B cell (primary cell): ENCODE measurements around the gene UTP11. TPM values are rescaled to one million over a fixed set of nuclear protein-coding genes. Genes with fewer than 3 reads are reported as not detected.
A peak's percentile ranks its signal among the peaks of the same experiment; 100 is the strongest.

ENCODE experiments used
- ATAC-seq: fragments of 200-7000 bp; cut with Tn5 transposase; one replicate; pipeline ENCODE4 v1.10.0; 2021; ENCODE audit warnings: low read depth, mild to moderate bottlenecking, moderate number of reproducible peaks, moderate library complexity
- CTCF ChIA-PET: fragments of 350-600 bp; sonication (Branson Sonifier 250); formaldehyde crosslinking; loops from one replicate; lab custom pipeline; 2021; ENCODE audit warnings: antibody characterized with exemption, inconsistent platforms; lab: Charles Lee
- POLR2A ChIA-PET: fragments of 350-600 bp; sonication (Branson Sonifier 250); formaldehyde crosslinking; loops from one replicate; lab custom pipeline; 2021; ENCODE audit warnings: antibody characterized with exemption; lab: Charles Lee
- DNase-seq: peaks from one replicate; pipeline ENCODE4 v3.0.0; 2013
- H2AFZ ChIP-seq: 2 replicates; pipeline ENCODE4 v1.6.1; 2012; ENCODE audit warnings: mild to moderate bottlenecking, low read depth, low read length; ENCODE audit not compliant: insufficient read depth, poor library complexity, severe bottlenecking
- H3K27ac ChIP-seq, 2 donors: 1 replicate in 1 of 2; 2 replicates in 1 of 2; pipeline ENCODE4 v1.5.1; 2012 to 2013; ENCODE audit warnings: low read length in 2 of 2, mild to moderate bottlenecking in 2 of 2, moderate library complexity in 1 of 2
- H3K27me3 ChIP-seq, 4 experiments: fragments of 200-600 bp in 1 of 4; sonication (generic) in 1 of 4; replicated peaks in 1 of 4; 1 replicate in 2 of 4; 2 replicates in 2 of 4; pipeline versions ENCODE4 v1.6.1 to v1.7.0; 2013 to 2016; ENCODE audit warnings: low read length in 3 of 4, mild to moderate bottlenecking in 2 of 4, mixed read lengths in 1 of 4, moderate library complexity in 1 of 4; ENCODE audit not compliant: insufficient read depth in 4 of 4, control insufficient read depth in 3 of 4; ENCODE audit errors: control extremely low read depth in 1 of 4
- H3K36me3 ChIP-seq, 2 experiments: replicated peaks in 1 of 2; 1 replicate in 1 of 2; 2 replicates in 1 of 2; pipeline versions ENCODE4 v1.6.1 to v1.7.1; 2013; ENCODE audit warnings: low read length in 1 of 2; ENCODE audit not compliant: insufficient read depth in 2 of 2, control insufficient read depth in 1 of 2; ENCODE audit errors: control extremely low read depth in 1 of 2, extremely low read depth in 1 of 2
- H3K4me1 ChIP-seq, 2 donors: fragments of 200-600 bp in 1 of 2; sonication (generic) in 1 of 2; 1 replicate in 1 of 2; 2 replicates in 1 of 2; pipeline versions ENCODE4 v1.5.1 to v1.6.1; 2013 to 2017; ENCODE audit warnings: low read length in 2 of 2; ENCODE audit not compliant: control insufficient read depth in 2 of 2, insufficient read depth in 2 of 2
- H3K4me2 ChIP-seq: replicated peaks from 2 replicates; pipeline ENCODE3; 2012; ENCODE audit warnings: mild to moderate bottlenecking, low read depth, low read length; ENCODE audit not compliant: poor library complexity, severe bottlenecking
- H3K4me3 ChIP-seq, 5 experiments: fragments of 200-600 bp in 1 of 5; sonication (generic) in 1 of 5; 1 replicate in 3 of 5; 2 replicates in 2 of 5; pipeline versions ENCODE4 v1.5.1 to v1.7.0; 2011 to 2016; ENCODE audit warnings: low read length in 4 of 5, mild to moderate bottlenecking in 4 of 5, low read depth in 2 of 5, control low read depth in 1 of 5, moderate library complexity in 1 of 5; ENCODE audit not compliant: insufficient read depth in 1 of 5; ENCODE audit errors: control extremely low read depth in 1 of 5, extremely low read depth in 1 of 5
- H3K79me2 ChIP-seq: fragments of 200-600 bp; sonication (generic); one replicate; pipeline ENCODE4 v1.6.0; 2016; ENCODE audit warnings: low read length; ENCODE audit not compliant: control insufficient read depth, insufficient read depth
- H3K9ac ChIP-seq: fragments of 200-600 bp; sonication (generic); 2 replicates; pipeline ENCODE4 v1.6.1; 2017; ENCODE audit warnings: mild to moderate bottlenecking, low read length, moderate library complexity
- H3K9me3 ChIP-seq, 3 donors: one replicate each; pipeline versions ENCODE4 v1.6.1 to v1.7.1; 2013; ENCODE audit warnings: low read length in 2 of 3; ENCODE audit not compliant: control insufficient read depth in 2 of 3, insufficient read depth in 1 of 3; ENCODE audit errors: control extremely low read depth in 1 of 3
- H4K20me1 ChIP-seq: 2 replicates; pipeline ENCODE4 v1.6.0; 2012; ENCODE audit warnings: mild to moderate bottlenecking, low read length; ENCODE audit not compliant: insufficient read depth, control insufficient read depth, poor library complexity, severe bottlenecking
- H3K27ac Mint-ChIP-seq: one replicate; pipeline ENCODE4 v1.8.0; 2021; ENCODE audit warnings: mixed read lengths
- H3K27me3 Mint-ChIP-seq: one replicate; pipeline ENCODE4 v1.8.0; 2021; ENCODE audit warnings: mixed read lengths
- H3K4me1 Mint-ChIP-seq: one replicate; pipeline ENCODE4 v1.8.0; 2021; ENCODE audit warnings: mixed read lengths
- H3K4me3 Mint-ChIP-seq: one replicate; pipeline ENCODE4 v1.8.0; 2021; ENCODE audit warnings: mixed read lengths
- H3K9me3 Mint-ChIP-seq: one replicate; pipeline ENCODE4 v1.8.0; 2022; ENCODE audit warnings: mixed read lengths; ENCODE audit not compliant: insufficient read depth
- EZH2 ChIP-seq: IDR thresholded peaks from 2 replicates; pipeline ENCODE4 v1.6.1; 2012; ENCODE audit warnings: borderline replicate concordance, low read depth, mild to moderate bottlenecking, moderate library complexity, low read length; ENCODE audit not compliant: insufficient read depth, poor library complexity, severe bottlenecking
- WGBS: methylation state at CpG from one replicate; pipeline ENCODE4 v1.1.5; 2013; ENCODE audit warnings: missing lambda C conversion rate; ENCODE audit not compliant: insufficient coverage; 5-methylcytosine and 5-hydroxymethylcytosine counted together
- intact Hi-C: fragments of 100-400 bp; cut with micrococcal nuclease; formaldehyde crosslinking; loops from one replicate; pipeline ENCODE4 v1.10.0; 2022
- polyA plus RNA-seq: library from polyadenylated mRNA; depleted of rRNA; stranded (reverse); fragments of >200 nt; gene quantifications from 2 replicates; pipeline ENCODE4 v1.2.3, GENCODE V29; 2012
- total RNA-seq, 2 donors: library from RNA; stranded (reverse); fragments of 120-200 nt in 1 of 2; gene quantifications; 1 replicate in 1 of 2; 2 replicates in 1 of 2; pipeline versions ENCODE4 v1.2.3 to v1.2.4, GENCODE V29; 2013 to 2022
- TF ChIP-seq, protein P1 (sequence below): fragments of 200-600 bp; IDR thresholded peaks from one replicate; pipeline ENCODE4 v1.8.0; 2022; ENCODE audit warnings: antibody characterized with exemption, mild to moderate bottlenecking

The UTP11 gene
- total and polyA plus RNA-seq, 2 donors (not counting 1 experiment from before 2014, with no cell fraction given) = 6.0 to 16.8 TPM

DNA sequence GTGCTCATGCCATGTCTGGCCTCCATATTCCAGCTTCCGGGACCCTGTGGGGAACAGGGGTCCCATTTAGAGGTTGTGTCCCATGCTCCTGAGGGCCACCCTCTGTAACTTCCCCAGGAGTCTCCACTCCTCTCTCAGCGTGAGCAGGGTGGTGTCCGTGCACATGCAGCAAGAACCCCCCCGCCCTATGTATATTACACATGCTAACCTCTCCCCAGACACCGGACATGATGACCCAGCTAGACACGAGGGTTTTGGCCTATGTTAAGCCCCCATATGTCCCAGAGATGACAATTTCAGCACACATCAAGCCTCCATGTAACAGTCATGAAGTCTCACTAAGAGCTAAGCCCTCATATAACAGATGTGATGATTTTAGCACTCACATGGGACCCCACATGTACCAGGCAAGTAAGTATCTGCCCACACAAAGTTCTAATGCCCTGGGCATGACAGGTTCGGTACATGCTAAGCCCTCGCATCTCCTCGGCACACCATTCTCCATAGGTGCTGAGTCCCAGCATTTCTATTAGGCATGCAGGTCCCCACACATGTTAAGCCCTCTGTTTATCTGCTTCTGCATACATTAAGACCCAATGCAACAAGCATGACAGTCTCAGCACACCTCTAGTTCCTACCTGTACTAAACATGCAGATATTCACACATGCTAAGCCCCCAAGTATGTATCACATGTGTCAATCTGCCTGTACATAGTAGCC lies 14.3 kb upstream of the UTP11 start:
- no peaks in the 10 kb centered on the region for H3K79me2 ChIP-seq
- H3K27ac ChIP-seq = no peak overlapping the region
- no peaks in the 10 kb centered on the region for H3K36me3 ChIP-seq
- no peaks in the 10 kb centered on the region for H3K9me3 ChIP-seq
- Mint-ChIP-seq H3K4me1 (peaks cover 15% of the 10 kb centered on the region), H3K27me3 (peaks cover 2% of the 10 kb centered on the region), H3K9me3 (no peaks in the 10 kb centered on the region), H3K27ac (no peak overlapping the region), H3K4me3 (no peak overlapping the region)
- H3K9ac ChIP-seq = no peak overlapping the region
- H3K4me3 ChIP-seq = no peak overlapping the region
- CTCF ChIA-PET = no interaction called here
- DNase-seq (no peak), ATAC-seq (no peak)
- no peaks in the 10 kb centered on the region for H3K27me3 ChIP-seq
- H4K20me1 ChIP-seq = no peaks in the 10 kb centered on the region
- no peak overlapping the region for H3K4me2 ChIP-seq
- intact Hi-C loops = loop anchor here (10.0 kb wide), 1 partner anchor 477 kb away; no protein-coding TSS in a partner anchor
- POLR2A ChIA-PET = interaction anchor here (0.6 kb wide), 1 partner anchor 14 kb away, joined by 11 read pairs; no protein-coding TSS in a partner anchor
- 89% methylated on average over 9 of the region's 9 CpGs for WGBS
- no peak overlapping the region for H2AFZ ChIP-seq
- peaks cover 9 to 15% of the 10 kb centered on the region in 2 donors for H3K4me1 ChIP-seq
- TF ChIP-seq, protein P1, sequence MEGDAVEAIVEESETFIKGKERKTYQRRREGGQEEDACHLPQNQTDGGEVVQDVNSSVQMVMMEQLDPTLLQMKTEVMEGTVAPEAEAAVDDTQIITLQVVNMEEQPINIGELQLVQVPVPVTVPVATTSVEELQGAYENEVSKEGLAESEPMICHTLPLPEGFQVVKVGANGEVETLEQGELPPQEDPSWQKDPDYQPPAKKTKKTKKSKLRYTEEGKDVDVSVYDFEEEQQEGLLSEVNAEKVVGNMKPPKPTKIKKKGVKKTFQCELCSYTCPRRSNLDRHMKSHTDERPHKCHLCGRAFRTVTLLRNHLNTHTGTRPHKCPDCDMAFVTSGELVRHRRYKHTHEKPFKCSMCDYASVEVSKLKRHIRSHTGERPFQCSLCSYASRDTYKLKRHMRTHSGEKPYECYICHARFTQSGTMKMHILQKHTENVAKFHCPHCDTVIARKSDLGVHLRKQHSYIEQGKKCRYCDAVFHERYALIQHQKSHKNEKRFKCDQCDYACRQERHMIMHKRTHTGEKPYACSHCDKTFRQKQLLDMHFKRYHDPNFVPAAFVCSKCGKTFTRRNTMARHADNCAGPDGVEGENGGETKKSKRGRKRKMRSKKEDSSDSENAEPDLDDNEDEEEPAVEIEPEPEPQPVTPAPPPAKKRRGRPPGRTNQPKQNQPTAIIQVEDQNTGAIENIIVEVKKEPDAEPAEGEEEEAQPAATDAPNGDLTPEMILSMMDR = no peak
- no peak for TF ChIP-seq EZH2

DNA sequence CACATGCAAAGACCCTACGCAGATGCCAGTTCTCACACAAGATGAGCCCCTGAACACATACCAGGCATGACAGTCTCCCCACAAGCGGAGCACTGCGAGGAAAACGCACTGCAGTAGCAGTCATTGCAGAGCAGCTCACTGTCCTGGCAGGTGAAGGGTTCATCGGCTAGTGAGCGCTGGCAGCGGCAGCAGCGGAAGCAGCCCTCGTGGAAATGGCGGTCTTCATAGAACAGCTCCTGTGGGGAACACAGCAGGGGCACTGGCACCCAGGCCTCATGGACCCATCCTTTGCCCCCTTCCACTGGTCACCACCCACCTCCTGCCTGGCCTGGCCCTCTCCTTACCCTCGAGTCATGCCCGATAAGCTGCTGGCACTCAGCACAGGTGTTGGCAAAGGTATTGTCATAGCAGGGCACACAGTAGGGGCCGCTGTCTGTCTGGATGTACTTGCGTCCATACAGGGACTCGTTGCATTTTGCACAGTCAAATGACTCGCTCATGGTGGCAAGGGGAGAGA lies 13.6 kb upstream of the UTP11 start:
- no peak for TF ChIP-seq EZH2
- TF ChIP-seq, protein P1 = no peak
- Mint-ChIP-seq H3K27me3 (peaks cover 6% of the 10 kb centered on the region), H3K4me1 (peaks cover 15% of the 10 kb centered on the region), H3K4me3 (no peak overlapping the region), H3K9me3 (no peaks in the 10 kb centered on the region), H3K27ac (peak overlapping the region; percentile 10)
- H3K79me2 ChIP-seq = no peaks in the 10 kb centered on the region
- DNase-seq = no peak
- WGBS = 86% methylated on average over 16 of the region's 16 CpGs
- H3K4me1 ChIP-seq = peaks cover 9 to 16% of the 10 kb centered on the region in 2 donors
- H3K4me2 ChIP-seq = no peak overlapping the region
- ChIA-PET POLR2A (no interaction called here), CTCF (no interaction called here)
- no peak overlapping the region for H3K27ac ChIP-seq
- peak overlapping the region; percentile 42 for H2AFZ ChIP-seq
- H3K27me3 ChIP-seq = peaks cover 0 to 5% (median 2%) of the 10 kb centered on the region in 4 experiments
- no peak overlapping the region for H3K4me3 ChIP-seq
- H4K20me1 ChIP-seq = no peaks in the 10 kb centered on the region
- H3K36me3 ChIP-seq = no peaks in the 10 kb centered on the region
- no peak for ATAC-seq
- H3K9me3 ChIP-seq = no peaks in the 10 kb centered on the region
- H3K9ac ChIP-seq = no peak overlapping the region
- intact Hi-C loops = loop anchor here (10.0 kb wide), 1 partner anchor 476 kb away; no protein-coding TSS in a partner anchor
